Activated effector memory CD4-positive, alpha-beta T cell treated with Interleukin-2 at 50 U/mL for 16 hours (primary cell): ENCODE measurements around the gene PRKCE.
"Not testable (repeated sequence)": the region's sequence is repeated elsewhere in the genome, so short reads cannot be mapped to it uniquely, and the experiment has no call there.

ENCODE experiments used
- DNase-seq: peaks from one replicate; pipeline ENCODE4 v3.0.0-alpha.2; 2020

PRKCE gene

GRCh38 chr2:45843136-45843535 is 191.7 kb downstream of the PRKCE start:
- no peak for DNase-seq

GRCh38 chr2:45844796-45845457 is 193.5 kb downstream of the PRKCE start:
- DNase-seq = no peak

- DNase-seq = no peak
These were observed 194.1 kb downstream of the PRKCE start for GRCh38 chr2:45845566-45845965.

- no peak for DNase-seq
These were observed 198.2 kb downstream of the PRKCE start for GRCh38 chr2:45849491-45850283.

GRCh38 chr2:45850558-45850957 is 199.1 kb downstream of the PRKCE start:
- no peak for DNase-seq

GRCh38 chr2:45851111-45851510 is 199.6 kb downstream of the PRKCE start:
- DNase-seq = no peak

GRCh38 chr2:45851576-45852304 is 200.3 kb downstream of the PRKCE start:
- no peak for DNase-seq

GRCh38 chr2:45852450-45853150 is 201.1 kb downstream of the PRKCE start:
- no peak for DNase-seq

GRCh38 chr2:45855374-45855773 is 203.9 kb downstream of the PRKCE start:
- DNase-seq = no peak

GRCh38 chr2:45856391-45857274 is 205.2 kb downstream of the PRKCE start:
- no peak for DNase-seq

- DNase-seq = no peak
These were observed 205.8 kb downstream of the PRKCE start for GRCh38 chr2:45857275-45857609.

- no peak for DNase-seq
These were observed 206.5 kb downstream of the PRKCE start for GRCh38 chr2:45857867-45858520.

- DNase-seq = not testable (repeated sequence)
These were observed 207.4 kb downstream of the PRKCE start for GRCh38 chr2:45858872-45859271.

GRCh38 chr2:45859682-45860081 is 208.2 kb downstream of the PRKCE start:
- no peak for DNase-seq

GRCh38 chr2:45860136-45861121 is 209.0 kb downstream of the PRKCE start:
- no peak for DNase-seq

GRCh38 chr2:45862843-45863242 is 211.4 kb downstream of the PRKCE start:
- no peak for DNase-seq

- no peak for DNase-seq
These were observed 212.6 kb downstream of the PRKCE start for GRCh38 chr2:45864121-45864520.

- DNase-seq = no peak
These were observed 215.9 kb downstream of the PRKCE start for GRCh38 chr2:45867349-45867748.

- DNase-seq = no peak
These were observed 216.3 kb downstream of the PRKCE start for GRCh38 chr2:45867800-45868199.

GRCh38 chr2:45869165-45869501 is 217.7 kb downstream of the PRKCE start:
- no peak for DNase-seq

- no peak for DNase-seq
These were observed 219.6 kb downstream of the PRKCE start for GRCh38 chr2:45871025-45871424.
